Measurements from ENCODE around the gene MT1X.
"Not testable (repeated sequence)": the region's sequence is repeated elsewhere in the genome, so short reads cannot be mapped to it uniquely, and the experiment has no call there.

The MT1X gene

DNA sequence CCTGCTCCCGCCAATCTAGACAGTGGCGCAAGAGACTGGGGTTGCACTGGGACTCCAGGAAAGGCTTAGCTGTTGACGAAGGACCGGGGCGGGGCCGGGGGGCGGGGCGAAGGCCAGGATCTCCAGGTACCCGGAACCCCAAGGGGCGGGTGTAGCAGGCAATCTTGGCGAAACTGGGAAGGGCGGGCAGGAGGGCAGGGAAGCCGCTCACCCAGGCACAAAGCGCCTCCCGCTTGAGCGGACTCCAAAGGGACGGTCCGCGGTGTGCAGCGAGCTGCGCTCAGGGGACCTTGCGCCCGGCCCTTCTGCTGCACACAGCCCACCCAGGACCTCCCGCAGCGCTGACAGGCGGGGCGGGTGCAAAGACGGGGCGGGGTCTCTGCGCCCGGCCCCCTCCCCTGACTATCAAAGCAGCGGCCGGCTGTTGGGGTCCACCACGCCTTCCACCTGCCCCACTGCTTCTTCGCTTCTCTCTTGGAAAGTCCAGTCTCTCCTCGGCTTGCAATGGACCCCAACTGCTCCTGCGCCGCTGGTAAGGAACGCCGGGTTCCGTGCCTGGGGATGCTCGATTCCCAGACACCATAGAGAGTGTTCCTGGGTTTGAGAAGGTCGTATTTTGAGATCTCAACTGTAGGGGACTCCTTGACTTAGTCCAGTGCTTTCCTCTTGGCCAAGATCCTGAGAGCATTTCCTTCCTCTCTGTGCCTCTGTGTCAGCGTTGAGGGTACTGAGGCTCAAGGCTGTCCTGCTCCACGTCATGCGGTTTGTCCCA lies 24.5 kb upstream of the MT1X start, which contains the start of gene MT1F:
MT1F (plus strand) TSS at position 405 of the 772 bp plus-strand sequence; CDS start at position 505, 100 bp downstream.
- peak; percentile 44 for DNase-seq (ENCODE audit: low read depth)

- no peak for DNase-seq (ENCODE audit: low read depth)
Measured at GRCh38 chr16:56658327-56658875, 23.9 kb upstream of the MT1X start.

- no peak for DNase-seq (ENCODE audit: low read depth)
Measured at GRCh38 chr16:56662357-56663354, 19.6 kb upstream of the MT1X start.

GRCh38 chr16:56664506-56664905 lies 17.8 kb upstream of the MT1X start:
- no peak for DNase-seq (ENCODE audit: low read depth)

DNA sequence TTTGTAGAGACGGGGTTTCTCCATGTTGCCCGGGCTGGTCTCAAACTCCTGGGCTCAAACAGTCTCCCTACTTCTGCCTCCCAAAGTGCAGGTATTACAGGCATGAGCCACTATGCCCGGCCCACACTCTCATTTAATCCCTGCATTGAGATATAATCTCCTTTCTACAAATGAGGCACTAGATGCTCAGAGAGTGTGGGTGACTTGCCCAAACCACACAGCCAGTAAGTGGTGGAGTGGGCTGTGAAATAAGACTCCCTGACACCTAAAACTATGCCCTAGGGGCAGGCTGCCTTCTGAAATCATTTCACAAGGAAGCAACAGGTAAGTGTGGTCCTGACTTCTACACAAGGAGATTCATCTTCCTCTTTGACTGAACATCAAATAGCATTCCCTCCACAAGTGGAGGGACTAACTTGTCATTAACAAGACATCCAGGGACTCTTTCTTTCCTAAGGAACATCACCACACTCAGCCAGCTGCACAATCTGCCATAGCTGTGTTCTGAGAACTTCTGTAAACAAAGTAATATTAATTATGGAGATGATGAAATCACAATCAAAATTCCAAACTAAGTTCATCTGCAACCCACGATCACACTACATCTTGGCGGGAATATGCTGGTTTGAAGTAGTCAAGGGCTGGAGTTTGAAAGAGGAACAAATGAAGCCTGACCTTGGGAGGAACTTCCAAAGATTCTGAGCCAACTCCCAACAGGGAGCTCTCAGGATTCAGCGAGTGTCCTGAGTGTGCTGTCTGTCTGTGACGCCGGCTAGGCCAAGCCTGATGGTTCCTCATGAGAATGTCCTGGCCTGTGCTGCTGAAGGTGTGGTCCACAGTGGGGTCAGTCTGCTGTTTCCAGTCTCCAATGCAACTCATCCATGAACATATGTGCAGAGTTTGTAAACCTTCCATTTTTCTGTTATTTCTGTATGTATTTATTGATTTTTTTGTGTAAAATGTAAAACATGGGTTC lies 16.7 kb upstream of the MT1X start:
- DNase-seq (ENCODE audit: low read depth): not testable (repeated sequence)

- no peak for DNase-seq (ENCODE audit: low read depth)
Measured at GRCh38 chr16:56667581-56668571, 14.4 kb upstream of the MT1X start, which contains the start of gene MT1G. MT1G (minus strand) TSS chr16:56668065; CDS start chr16:56667993, 72 bp downstream.

DNA sequence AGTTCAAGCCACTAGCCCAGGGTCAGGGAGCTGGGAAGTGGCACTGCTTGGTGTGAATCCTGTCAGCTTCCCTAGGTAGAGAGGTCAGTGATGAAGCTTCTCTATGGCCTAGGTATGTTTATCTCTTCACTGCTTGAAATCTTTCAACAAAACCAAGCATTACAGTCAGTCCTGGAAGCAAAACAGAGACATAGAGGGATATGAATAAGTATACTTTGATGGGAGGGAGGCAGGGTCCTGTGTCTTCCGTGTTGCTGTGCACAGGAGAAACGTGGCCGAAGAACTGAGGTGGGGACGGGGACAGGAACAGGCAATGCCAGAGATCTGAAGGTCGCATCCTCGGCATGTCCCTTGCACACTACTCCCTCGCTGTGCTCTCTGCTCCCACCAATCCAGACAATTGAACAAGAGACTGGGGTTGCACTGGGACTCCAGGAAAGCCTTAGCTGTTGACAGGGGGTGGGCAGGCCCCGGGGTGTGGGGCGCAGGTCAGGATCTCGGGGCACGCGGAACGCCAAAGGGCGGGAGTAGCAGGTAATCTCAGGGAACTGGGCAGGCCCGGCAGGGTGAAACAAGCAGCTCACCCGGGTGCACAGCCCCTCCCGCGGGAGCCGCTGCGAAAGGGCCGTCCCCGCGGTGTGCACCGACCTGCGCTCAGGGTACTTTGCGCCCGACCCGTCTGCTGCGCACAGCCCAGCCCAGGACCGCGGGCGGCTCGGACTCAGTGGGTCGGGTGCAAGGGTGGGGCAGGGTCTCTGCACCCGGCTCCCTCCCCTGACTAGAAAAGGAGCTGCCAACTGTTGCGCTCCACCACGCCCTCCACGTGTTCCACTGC lies 13.0 kb upstream of the MT1X start, which contains the start of gene MT1H:
MT1H (plus strand) TSS at position 810 of the 835 bp plus-strand sequence. CDS start 71 bp downstream, outside the sequence.
- DNase-seq (ENCODE audit: low read depth): no peak

DNA sequence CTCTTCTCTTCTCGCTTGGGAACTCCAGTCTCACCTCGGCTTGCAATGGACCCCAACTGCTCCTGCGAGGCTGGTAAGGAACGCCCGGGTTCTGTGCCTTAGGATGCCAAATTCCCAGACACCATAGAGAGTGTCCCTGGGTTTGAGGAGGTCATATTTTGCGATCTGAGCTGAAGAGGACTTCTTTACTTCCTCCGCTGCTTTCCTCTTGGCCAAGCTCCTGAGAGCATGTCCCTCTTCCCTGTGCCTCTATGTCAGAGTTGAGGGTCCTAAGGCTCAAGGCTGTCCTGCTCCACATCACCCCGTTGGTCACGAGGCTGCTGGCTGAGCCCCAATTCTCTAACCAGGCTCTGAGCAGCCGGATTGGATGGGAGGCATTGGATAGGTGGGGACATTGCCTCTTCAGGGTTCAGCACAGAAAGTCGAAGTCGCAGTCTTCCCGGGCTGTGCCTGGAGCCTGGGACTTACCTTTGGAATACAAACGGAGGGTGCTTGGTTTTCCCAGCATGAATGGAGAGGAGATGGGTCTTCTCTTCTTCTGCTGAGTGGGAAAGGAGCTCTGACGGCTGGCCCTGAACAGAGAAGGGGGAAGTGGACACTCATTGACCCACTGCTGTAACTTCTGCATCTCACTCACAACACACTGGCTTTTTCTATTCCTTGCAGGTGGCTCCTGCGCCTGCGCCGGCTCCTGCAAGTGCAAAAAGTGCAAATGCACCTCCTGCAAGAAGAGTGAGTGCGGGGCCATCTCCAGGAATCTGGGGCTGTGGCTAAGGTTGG lies 12.2 kb upstream of the MT1X start:
- no peak for DNase-seq (ENCODE audit: low read depth)

DNA sequence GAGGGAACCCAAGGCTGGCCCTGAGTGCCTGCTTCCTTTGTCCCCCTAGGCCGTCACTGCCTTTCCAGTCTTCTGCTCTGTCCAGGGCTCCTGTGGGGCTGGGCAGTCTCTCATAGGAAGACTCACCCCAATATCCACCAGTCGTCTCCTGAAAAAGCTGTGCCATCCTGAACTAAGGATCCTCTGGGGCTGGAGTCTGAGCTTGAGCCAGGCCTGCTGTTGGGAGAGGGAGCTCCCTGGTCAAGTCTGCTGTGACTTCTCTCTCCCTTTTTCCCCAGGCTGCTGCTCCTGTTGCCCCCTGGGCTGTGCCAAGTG lies 11.7 kb upstream of the MT1X start:
- DNase-seq (ENCODE audit: low read depth): no peak

DNA sequence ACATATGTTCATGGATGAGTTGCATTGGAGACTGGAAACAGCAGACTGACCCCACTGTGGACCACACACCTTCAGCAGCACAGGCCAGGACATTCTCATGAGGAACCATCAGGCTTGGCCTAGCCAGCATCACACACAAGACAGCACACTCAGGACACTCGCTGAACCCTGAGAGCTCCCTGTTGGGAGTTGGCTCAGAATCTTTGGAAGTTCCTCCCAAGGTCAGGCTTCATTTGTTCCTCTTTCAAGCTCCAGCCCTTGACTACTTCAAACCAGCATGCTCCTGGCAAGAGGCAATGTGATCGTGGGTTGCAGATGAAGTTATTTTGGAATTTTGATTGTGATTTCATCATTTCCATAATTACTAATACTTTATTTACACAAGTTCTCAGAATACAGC lies 10.6 kb upstream of the MT1X start:
- not testable (repeated sequence) for DNase-seq (ENCODE audit: low read depth)

GRCh38 chr16:56672171-56672570 lies 10.1 kb upstream of the MT1X start:
- not testable (repeated sequence) for DNase-seq (ENCODE audit: low read depth)

GRCh38 chr16:56672761-56673536 lies 9.3 kb upstream of the MT1X start:
- no peak for DNase-seq (ENCODE audit: low read depth)

DNA sequence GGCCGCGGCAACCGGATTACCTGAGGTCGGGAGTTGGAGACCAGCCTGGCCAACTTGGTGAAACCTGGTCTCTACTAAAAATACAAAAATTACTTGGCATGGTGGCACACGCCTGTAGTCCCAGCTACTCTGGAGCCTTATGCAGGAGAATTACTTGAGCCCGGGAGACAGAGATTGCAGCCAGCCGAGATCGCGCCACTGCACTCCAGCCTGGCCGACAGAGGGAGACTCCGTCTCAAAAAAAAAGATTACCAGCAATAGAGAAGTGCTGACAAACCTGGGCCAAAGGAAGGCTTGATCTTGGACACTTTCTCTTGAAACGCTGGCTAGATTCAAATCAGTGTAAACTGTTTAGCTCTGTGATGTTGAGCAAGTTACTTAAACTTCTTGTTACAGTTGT lies 8.3 kb upstream of the MT1X start:
- no peak for DNase-seq (ENCODE audit: low read depth)

- not testable (repeated sequence) for DNase-seq (ENCODE audit: low read depth)
Measured at GRCh38 chr16:56674570-56674969, 7.7 kb upstream of the MT1X start.

- DNase-seq (ENCODE audit: low read depth): peak; percentile 49
Measured at GRCh38 chr16:56675685-56676210, 6.5 kb upstream of the MT1X start.

DNA sequence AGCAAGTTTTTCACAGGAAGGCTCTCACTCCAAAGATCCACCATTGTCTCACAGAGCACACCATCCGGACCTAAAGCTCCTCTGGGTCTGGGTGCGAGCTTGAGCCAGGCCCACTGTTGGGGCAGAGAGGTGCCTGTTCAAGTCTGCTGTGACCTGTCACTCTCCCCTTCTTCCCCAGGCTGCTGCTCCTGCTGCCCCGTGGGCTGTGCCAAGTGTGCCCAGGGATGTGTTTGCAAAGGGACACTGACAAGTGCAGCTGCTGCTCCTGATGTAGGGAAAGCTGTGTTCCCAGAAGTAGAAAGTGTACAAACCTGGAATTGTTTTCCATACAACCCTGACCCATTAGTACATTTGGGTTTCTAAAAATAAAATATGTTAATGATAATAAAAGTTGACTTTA lies 4.8 kb upstream of the MT1X start:
- no peak for DNase-seq (ENCODE audit: low read depth)

- no peak for DNase-seq (ENCODE audit: low read depth)
Measured at GRCh38 chr16:56679078-56679730, 3.1 kb upstream of the MT1X start.

All from stimulated activated CD4-positive, alpha-beta T cell treated with anti-CD3 and anti-CD28 coated beads, Interleukin-2, amount 100 ng/mL, for 4 hours (primary cell).